Lower lobe of right lung (tissue), 2 donors: ENCODE results near the gene PRKN. TPM values are rescaled to one million over a fixed set of nuclear protein-coding genes. Genes with fewer than 3 reads are reported as not detected.

Experiments used
- ATAC-seq, 2 donors: fragments of 200-7000 bp; cut with Tn5 transposase; one replicate each; pipeline ENCODE4 v1.9.1; 2020 to 2022; ENCODE audit warnings: mild to moderate bottlenecking in 2 of 2, moderate library complexity in 2 of 2
- DNase-seq: peaks from one replicate; pipeline ENCODE4 v3.0.0-alpha.2; 2020
- H3K27ac ChIP-seq: fragments of 200-600 bp; one replicate; pipeline ENCODE4 v1.8.0; 2022
- H3K27me3 ChIP-seq: fragments of 200-600 bp; one replicate; pipeline ENCODE4 v1.8.0; 2022; ENCODE audit warnings: low read depth
- H3K36me3 ChIP-seq: fragments of 200-600 bp; one replicate; pipeline ENCODE4 v1.8.0; 2022; ENCODE audit warnings: mild to moderate bottlenecking
- H3K4me1 ChIP-seq: fragments of 200-600 bp; one replicate; pipeline ENCODE4 v1.8.0; 2022
- H3K4me3 ChIP-seq: fragments of 200-600 bp; one replicate; pipeline ENCODE4 v1.8.0; 2022; ENCODE audit warnings: mild to moderate bottlenecking
- H3K9me3 ChIP-seq: fragments of 200-600 bp; one replicate; pipeline ENCODE4 v1.8.0; 2022
- intact Hi-C: fragments of 100-400 bp; cut with DNase I; formaldehyde crosslinking; loops from one replicate; pipeline ENCODE4 v1.11.0; 2022
- total RNA-seq: library from RNA; stranded (reverse); fragmentation: NEBNext Ultra II Directional; extraction: Animal tissue kit (Norgen Biotek cat#: 25700); gene quantifications from one replicate; pipeline ENCODE4 v1.2.1, GENCODE V29; 2021
- TF ChIP-seq, protein P1 (sequence below): fragments of 200-600 bp; IDR thresholded peaks from one replicate; pipeline ENCODE4 v1.8.0; 2022; ENCODE audit warnings: antibody characterized with exemption, mild to moderate bottlenecking
- donor health status: DM: no; HTN: yes; CAD: no; lungs with severe emphysema.

PRKN gene
- total RNA-seq, 1 donor from 2014 or later: 6.1 TPM

DNA sequence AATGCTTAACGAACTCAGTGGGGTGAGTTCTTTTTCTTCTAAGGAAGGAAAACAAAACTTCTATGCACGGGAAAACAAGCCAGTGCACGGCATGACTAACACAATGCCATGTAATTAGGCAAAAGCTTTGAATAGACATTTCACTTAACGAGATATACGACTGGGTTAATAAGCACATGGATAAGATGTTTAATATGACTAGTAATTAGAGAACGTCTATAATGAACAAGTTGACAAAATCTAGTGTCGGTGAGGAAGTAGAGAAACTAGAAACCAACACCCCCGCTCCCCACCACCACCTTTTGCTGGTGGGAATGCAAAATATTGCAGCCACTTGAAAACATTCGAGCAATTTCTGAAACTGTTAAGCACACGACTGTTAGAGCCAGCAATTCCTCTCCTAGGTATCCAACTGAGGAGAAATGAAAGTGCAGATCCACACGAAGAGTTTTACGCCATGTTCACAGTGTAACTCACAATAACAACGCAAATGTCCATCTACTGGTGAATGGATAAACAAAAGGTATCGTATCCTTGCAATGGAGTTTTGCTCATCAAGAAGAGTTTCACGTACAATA lies 808.8 kb downstream of the PRKN start:
- ATAC-seq (no peak), DNase-seq (no peak)
- intact Hi-C loops: no loop called here
- Histone ChIP-seq H3K4me3 (no peak overlapping the region), H3K27me3 (no peaks in the 10 kb centered on the region), H3K4me1 (no peaks in the 10 kb centered on the region), H3K27ac (no peak overlapping the region), H3K36me3 (no peaks in the 10 kb centered on the region), H3K9me3 (no peaks in the 10 kb centered on the region)
- TF ChIP-seq, protein P1, sequence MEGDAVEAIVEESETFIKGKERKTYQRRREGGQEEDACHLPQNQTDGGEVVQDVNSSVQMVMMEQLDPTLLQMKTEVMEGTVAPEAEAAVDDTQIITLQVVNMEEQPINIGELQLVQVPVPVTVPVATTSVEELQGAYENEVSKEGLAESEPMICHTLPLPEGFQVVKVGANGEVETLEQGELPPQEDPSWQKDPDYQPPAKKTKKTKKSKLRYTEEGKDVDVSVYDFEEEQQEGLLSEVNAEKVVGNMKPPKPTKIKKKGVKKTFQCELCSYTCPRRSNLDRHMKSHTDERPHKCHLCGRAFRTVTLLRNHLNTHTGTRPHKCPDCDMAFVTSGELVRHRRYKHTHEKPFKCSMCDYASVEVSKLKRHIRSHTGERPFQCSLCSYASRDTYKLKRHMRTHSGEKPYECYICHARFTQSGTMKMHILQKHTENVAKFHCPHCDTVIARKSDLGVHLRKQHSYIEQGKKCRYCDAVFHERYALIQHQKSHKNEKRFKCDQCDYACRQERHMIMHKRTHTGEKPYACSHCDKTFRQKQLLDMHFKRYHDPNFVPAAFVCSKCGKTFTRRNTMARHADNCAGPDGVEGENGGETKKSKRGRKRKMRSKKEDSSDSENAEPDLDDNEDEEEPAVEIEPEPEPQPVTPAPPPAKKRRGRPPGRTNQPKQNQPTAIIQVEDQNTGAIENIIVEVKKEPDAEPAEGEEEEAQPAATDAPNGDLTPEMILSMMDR: no peak

DNA sequence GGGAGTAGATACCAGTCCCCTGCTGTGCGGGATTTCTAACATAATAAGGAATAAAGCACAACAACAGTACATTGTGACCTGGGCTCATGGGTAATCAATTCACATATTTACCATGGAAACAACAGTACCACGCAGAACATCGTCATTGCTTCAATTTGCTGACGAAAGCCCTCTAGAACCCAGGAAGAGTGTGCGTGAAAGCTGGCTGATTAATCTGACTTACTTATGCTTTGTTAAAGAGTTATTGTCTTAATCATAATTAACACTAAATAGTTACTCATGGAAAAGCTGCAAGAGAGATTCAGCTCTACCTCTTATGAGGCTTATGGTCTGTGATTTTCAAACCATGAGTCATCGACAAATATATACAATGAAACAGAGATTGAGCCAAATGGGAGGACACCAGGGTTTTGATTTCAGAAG lies 809.4 kb downstream of the PRKN start:
- no peaks in the 10 kb centered on the region for H3K4me1 ChIP-seq
- intact Hi-C loops: no loop called here
- H3K36me3 ChIP-seq: no peaks in the 10 kb centered on the region
- H3K4me3 ChIP-seq: no peak overlapping the region
- ATAC-seq (no peak), DNase-seq (no peak)
- no peaks in the 10 kb centered on the region for H3K27me3 ChIP-seq
- TF ChIP-seq, protein P1: no peak
- H3K27ac ChIP-seq: no peak overlapping the region
- H3K9me3 ChIP-seq: no peaks in the 10 kb centered on the region

DNA sequence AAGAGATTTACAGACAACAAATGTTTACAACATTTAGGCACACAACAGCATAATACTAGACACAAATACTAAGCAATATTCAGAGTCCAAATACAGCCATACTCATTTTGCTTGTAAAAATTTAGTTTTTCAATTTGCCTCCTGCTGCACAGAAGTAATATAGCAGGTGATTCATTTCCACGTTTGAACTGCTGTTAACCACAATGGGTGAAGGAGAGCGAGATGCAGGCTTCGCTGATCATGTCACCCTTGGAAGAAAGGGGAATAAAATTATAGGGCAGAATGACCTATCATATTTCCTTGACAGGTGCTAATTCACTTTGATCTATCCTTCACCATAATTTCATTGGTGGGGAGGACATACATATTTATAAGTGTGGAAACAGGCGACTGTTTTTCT lies 809.9 kb downstream of the PRKN start:
- TF ChIP-seq, protein P1: no peak
- H3K9me3 ChIP-seq: no peaks in the 10 kb centered on the region
- intact Hi-C loops: no loop called here

DNA sequence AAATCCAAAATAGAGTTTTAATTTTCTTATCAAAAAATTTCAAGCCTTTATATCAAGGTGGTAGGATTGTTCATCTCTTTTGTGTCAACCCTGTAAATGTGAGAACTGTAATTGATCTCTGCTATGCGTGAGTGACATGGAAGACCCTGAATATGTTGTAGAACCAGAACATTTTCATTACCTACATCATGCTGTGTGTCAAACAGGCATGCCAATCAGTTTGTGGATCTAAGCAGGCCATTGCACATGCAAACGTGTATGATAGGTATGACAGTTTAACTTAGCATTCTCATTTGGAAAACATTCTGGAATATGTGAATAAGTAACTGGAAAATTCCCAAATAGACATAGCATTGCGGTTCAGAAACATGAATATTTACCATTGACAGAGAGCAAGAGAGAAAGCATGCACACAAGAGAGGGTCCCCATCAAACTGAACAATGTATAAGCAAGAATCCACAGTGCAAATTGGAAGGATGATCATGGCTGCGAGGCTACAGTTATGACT lies 812.1 kb downstream of the PRKN start:
- no peak for DNase-seq
- intact Hi-C loops: no loop called here
- TF ChIP-seq, protein P1: no peak
- H3K9me3 ChIP-seq: no peaks in the 10 kb centered on the region
- no peak overlapping the region for H3K4me3 ChIP-seq
- no peaks in the 10 kb centered on the region for H3K4me1 ChIP-seq
- H3K27ac ChIP-seq: no peak overlapping the region
- H3K27me3 ChIP-seq: no peaks in the 10 kb centered on the region
- no peaks in the 10 kb centered on the region for H3K36me3 ChIP-seq
- no peak for ATAC-seq

More for the DNA sequence above, 809.9 kb downstream of the PRKN start:
- no peaks in the 10 kb centered on the region for H3K4me1 ChIP-seq
- H3K36me3 ChIP-seq: no peaks in the 10 kb centered on the region
- no peak overlapping the region for H3K27ac ChIP-seq
- no peak overlapping the region for H3K4me3 ChIP-seq
- no peaks in the 10 kb centered on the region for H3K27me3 ChIP-seq
- DNase-seq (no peak), ATAC-seq (no peak)

DNA sequence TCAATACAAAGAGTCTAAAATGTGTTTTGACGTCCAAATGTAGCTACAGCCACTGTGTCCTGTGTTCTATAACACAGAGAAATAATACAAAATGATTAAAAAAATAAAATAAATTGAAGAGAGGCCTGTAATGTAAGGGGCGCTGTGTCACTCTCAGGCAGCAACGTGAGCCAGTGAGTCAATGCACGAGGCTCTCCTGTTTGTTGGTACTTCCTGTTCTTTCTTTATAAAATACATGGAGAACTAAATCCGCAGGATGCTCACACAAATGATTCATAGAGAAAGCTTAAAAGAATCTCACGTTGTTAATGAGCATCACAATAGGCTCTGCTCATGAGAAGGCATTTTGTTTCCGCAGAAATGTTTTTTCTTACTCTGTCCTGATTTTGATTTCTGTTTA lies 818.7 kb downstream of the PRKN start:
- TF ChIP-seq, protein P1: no peak
- DNase-seq: no peak
- H3K36me3 ChIP-seq: no peaks in the 10 kb centered on the region
- H3K27me3 ChIP-seq: no peaks in the 10 kb centered on the region
- intact Hi-C loops: no loop called here
- no peak for ATAC-seq
- no peaks in the 10 kb centered on the region for H3K9me3 ChIP-seq
- no peak overlapping the region for H3K4me3 ChIP-seq
- no peak overlapping the region for H3K27ac ChIP-seq
- H3K4me1 ChIP-seq: no peaks in the 10 kb centered on the region
